ENCODE data around the gene PBX4.

Gene PBX4

DNA sequence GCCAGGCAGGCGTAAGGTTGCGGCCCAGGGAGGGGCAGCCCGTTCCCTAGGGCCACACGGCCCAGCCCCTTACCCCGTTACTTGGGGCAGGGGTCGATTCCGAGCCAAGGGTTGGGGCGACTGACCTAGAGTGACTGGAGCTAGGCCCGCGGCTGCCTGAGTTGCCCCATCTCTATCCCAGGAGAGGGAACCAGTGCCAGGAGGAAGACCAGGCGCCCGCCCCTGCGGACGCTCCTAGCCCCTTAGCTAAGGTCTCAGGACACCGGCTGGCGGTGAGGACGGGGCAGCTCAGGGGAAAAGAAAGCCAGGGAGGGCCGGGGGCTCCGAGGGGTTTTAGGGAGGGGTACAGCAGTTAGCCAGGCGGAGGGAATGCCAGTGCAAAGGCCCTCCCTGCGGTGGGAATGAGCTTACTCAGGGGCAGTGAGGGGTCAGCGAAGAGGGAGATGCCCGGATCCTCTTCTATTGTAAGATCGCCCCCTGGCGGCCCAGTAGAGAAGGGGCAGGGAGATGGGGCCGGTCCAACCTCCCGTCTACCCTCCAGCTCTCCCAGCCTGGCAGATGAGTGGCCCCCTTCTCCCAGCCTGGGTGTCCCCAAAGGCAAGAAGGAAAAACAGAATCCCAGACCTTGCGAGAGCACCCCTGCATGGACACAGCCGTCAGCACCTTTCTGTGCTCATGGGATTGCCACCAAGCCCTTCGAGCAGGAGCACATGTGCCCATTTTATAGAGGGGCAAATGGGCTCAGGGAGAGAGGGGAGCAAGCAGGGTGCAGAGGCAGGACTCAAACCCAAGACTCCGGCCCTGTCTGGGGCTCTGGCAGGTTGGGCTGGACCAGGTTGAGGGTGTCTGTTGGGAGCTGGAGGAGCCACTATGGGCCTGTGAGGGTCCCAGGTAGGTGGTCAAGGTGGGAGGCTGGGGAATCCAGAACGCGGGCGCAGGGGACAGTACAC lies 64.1 kb downstream of the PBX4 start:
- H3K36me3 ChIP-seq (ENCODE audit: control insufficient read depth in 2 of 2, insufficient read depth in 1 of 2, low read length in 2 of 2): no peaks in the 10 kb centered on the region
- ChIA-PET CTCF (interaction anchor here (0.5 to 7.0 kb wide), 26 partner anchors 8 to 705 kb away, joined by 3 to 75 read pairs (median 4); partner anchors contain the start of genes NDUFA13 and YJEFN3), POLR2A (interaction anchor here (0.6 to 1.1 kb wide), 3 partner anchors 19 to 192 kb away, joined by 3 to 7 read pairs (median 4); no protein-coding TSS in a partner anchor)
- no peaks in the 10 kb centered on the region for H3K4me1 ChIP-seq (ENCODE audit: control insufficient read depth, insufficient read depth, low read length)
- no peaks in the 10 kb centered on the region for H3K9me3 ChIP-seq (ENCODE audit: control insufficient read depth, insufficient read depth, low read depth, low read length)
- TF ChIP-seq, protein P1, sequence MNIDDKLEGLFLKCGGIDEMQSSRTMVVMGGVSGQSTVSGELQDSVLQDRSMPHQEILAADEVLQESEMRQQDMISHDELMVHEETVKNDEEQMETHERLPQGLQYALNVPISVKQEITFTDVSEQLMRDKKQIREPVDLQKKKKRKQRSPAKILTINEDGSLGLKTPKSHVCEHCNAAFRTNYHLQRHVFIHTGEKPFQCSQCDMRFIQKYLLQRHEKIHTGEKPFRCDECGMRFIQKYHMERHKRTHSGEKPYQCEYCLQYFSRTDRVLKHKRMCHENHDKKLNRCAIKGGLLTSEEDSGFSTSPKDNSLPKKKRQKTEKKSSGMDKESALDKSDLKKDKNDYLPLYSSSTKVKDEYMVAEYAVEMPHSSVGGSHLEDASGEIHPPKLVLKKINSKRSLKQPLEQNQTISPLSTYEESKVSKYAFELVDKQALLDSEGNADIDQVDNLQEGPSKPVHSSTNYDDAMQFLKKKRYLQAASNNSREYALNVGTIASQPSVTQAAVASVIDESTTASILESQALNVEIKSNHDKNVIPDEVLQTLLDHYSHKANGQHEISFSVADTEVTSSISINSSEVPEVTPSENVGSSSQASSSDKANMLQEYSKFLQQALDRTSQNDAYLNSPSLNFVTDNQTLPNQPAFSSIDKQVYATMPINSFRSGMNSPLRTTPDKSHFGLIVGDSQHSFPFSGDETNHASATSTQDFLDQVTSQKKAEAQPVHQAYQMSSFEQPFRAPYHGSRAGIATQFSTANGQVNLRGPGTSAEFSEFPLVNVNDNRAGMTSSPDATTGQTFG (tag by site-specific recombination; IDR thresholded peaks at IDR 0.05; ENCODE audit: borderline replicate concordance): no peak
- peak; percentile 29 for TF ChIP-seq ZNF654 (tag by site-specific recombination; IDR thresholded peaks at IDR 0.05; ENCODE audit: low read depth)
- TF ChIP-seq, protein P2, sequence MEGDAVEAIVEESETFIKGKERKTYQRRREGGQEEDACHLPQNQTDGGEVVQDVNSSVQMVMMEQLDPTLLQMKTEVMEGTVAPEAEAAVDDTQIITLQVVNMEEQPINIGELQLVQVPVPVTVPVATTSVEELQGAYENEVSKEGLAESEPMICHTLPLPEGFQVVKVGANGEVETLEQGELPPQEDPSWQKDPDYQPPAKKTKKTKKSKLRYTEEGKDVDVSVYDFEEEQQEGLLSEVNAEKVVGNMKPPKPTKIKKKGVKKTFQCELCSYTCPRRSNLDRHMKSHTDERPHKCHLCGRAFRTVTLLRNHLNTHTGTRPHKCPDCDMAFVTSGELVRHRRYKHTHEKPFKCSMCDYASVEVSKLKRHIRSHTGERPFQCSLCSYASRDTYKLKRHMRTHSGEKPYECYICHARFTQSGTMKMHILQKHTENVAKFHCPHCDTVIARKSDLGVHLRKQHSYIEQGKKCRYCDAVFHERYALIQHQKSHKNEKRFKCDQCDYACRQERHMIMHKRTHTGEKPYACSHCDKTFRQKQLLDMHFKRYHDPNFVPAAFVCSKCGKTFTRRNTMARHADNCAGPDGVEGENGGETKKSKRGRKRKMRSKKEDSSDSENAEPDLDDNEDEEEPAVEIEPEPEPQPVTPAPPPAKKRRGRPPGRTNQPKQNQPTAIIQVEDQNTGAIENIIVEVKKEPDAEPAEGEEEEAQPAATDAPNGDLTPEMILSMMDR (tag by site-specific recombination; IDR thresholded peaks at IDR 0.05): 0 out of 2 replicates have a peak, but pooled peaks have one; percentile 19
- H3K4me3 ChIP-seq (ENCODE audit: low read depth, low read length): no peak overlapping the region
- no peak overlapping the region for H3K27ac ChIP-seq (ENCODE audit: extremely low read depth, low read depth, low read length)

DNA sequence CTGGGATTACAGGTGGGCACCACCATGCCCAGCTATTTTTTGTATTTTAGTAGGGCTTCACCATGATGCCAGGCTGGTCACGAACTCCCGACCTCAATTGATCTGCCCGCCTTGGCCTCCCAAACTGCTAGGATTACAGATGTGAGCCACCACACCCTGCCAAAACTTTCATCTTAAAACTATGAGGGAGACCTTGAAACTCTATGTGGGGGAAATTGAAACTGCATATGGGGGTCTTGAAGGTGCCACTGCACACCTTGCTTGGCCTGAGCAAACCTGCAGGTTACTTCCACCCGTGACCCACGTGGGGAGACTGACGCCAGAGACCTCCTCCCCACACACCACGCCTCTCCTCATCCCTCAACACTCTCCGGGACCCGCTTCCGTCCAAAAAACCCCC lies 64.8 kb downstream of the PBX4 start:
- Histone ChIP-seq H3K4me1 (ENCODE audit: control insufficient read depth, insufficient read depth, low read length) (no peaks in the 10 kb centered on the region), H3K4me3 (ENCODE audit: low read depth, low read length) (no peak overlapping the region), H3K9me3 (ENCODE audit: control insufficient read depth, insufficient read depth, low read depth, low read length) (no peaks in the 10 kb centered on the region), H3K27ac (ENCODE audit: extremely low read depth, low read depth, low read length) (no peak overlapping the region), H3K36me3 (ENCODE audit: control insufficient read depth in 2 of 2, insufficient read depth in 1 of 2, low read length in 2 of 2) (no peaks in the 10 kb centered on the region)
- ChIA-PET CTCF (interaction anchor here (0.5 to 7.0 kb wide), 24 partner anchors 9 to 706 kb away, joined by 3 to 75 read pairs (median 4); partner anchors contain the start of genes NDUFA13 and YJEFN3), POLR2A (interaction anchor here (0.6 to 1.1 kb wide), 2 partner anchors 22 to 191 kb away, joined by 3 to 7 read pairs; no protein-coding TSS in a partner anchor)
- no peak for TF ChIP-seq ZNF248 (tag by site-specific recombination; IDR thresholded peaks at IDR 0.05)
- TF ChIP-seq, protein P3, sequence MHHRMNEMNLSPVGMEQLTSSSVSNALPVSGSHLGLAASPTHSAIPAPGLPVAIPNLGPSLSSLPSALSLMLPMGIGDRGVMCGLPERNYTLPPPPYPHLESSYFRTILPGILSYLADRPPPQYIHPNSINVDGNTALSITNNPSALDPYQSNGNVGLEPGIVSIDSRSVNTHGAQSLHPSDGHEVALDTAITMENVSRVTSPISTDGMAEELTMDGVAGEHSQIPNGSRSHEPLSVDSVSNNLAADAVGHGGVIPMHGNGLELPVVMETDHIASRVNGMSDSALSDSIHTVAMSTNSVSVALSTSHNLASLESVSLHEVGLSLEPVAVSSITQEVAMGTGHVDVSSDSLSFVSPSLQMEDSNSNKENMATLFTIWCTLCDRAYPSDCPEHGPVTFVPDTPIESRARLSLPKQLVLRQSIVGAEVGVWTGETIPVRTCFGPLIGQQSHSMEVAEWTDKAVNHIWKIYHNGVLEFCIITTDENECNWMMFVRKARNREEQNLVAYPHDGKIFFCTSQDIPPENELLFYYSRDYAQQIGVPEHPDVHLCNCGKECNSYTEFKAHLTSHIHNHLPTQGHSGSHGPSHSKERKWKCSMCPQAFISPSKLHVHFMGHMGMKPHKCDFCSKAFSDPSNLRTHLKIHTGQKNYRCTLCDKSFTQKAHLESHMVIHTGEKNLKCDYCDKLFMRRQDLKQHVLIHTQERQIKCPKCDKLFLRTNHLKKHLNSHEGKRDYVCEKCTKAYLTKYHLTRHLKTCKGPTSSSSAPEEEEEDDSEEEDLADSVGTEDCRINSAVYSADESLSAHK (tag by site-specific recombination; IDR thresholded peaks at IDR 0.05): peak; percentile 88

DNA sequence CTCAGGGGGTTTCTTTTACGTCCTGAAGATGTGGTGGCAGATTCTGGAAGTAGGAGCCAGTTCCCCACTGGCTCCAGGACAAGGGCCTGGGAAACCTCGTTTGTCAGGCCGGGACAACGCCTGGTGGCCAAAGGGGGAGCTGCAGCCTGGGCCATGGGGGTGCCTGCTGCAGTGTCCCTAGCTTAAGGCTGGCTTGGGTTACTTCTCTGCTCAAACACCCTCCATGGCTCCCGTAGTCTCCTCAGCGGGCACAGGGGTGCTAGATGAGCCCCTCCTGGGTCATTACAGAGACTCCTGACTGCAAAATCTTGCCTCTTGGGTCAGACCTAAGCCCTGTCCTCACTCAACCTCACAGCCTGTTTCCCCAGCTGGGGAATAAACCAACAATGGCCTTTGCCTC lies 65.7 kb downstream of the PBX4 start:
- H3K27ac ChIP-seq (ENCODE audit: extremely low read depth, low read depth, low read length): no peak overlapping the region
- no peaks in the 10 kb centered on the region for H3K36me3 ChIP-seq (ENCODE audit: control insufficient read depth in 2 of 2, insufficient read depth in 1 of 2, low read length in 2 of 2)
- CTCF ChIA-PET: interaction anchor here (0.6 to 7.0 kb wide), 15 partner anchors 10 to 407 kb away, joined by 3 to 75 read pairs (median 4); partner anchors contain the start of gene YJEFN3
- POLR2A ChIA-PET: no interaction called here
- no peaks in the 10 kb centered on the region for H3K9me3 ChIP-seq (ENCODE audit: control insufficient read depth, insufficient read depth, low read depth, low read length)
- TF ChIP-seq ZNF585B (tag by site-specific recombination; IDR thresholded peaks at IDR 0.05): no peak
- TF ChIP-seq, protein P2 (tag by site-specific recombination; IDR thresholded peaks at IDR 0.05): peak; percentile 17; the same call in 1 of the 2 replicates
- peak; percentile 66; the same call in 1 of the 2 replicates for TF ChIP-seq ZNF16 (tag by site-specific recombination; IDR thresholded peaks at IDR 0.05; ENCODE audit: low read depth)
- H3K4me1 ChIP-seq (ENCODE audit: control insufficient read depth, insufficient read depth, low read length): no peaks in the 10 kb centered on the region
- no peak overlapping the region for H3K4me3 ChIP-seq (ENCODE audit: low read depth, low read length)
